Ecto neural progenitor cell (in vitro differentiated cells): Measurements from ENCODE around the gene IPO11.
"Not testable (repeated sequence)": the region's sequence is repeated elsewhere in the genome, so short reads cannot be mapped to it uniquely, and the experiment has no call there.

Source experiments
- DNase-seq: peaks from one replicate; pipeline ENCODE4 v3.0.0-alpha.2; 2018; ENCODE audit warnings: low spot score

The IPO11 gene

GRCh38 chr5:62649025-62649424 is 236.5 kb downstream of the IPO11 start:
- DNase-seq: no peak

- DNase-seq: no peak
Measured at GRCh38 chr5:62649476-62650113, 237.0 kb downstream of the IPO11 start.

- no peak for DNase-seq
Measured at GRCh38 chr5:62650197-62650596, 237.6 kb downstream of the IPO11 start.

GRCh38 chr5:62652225-62652624 is 239.7 kb downstream of the IPO11 start:
- no peak for DNase-seq

- no peak for DNase-seq
Measured at GRCh38 chr5:62653001-62653863, 240.7 kb downstream of the IPO11 start.

- DNase-seq: no peak
Measured at GRCh38 chr5:62653864-62654575, 241.5 kb downstream of the IPO11 start.

- not testable (repeated sequence) for DNase-seq
Measured at GRCh38 chr5:62657772-62658171, 245.2 kb downstream of the IPO11 start.

GRCh38 chr5:62661126-62661525 is 248.6 kb downstream of the IPO11 start:
- no peak for DNase-seq

GRCh38 chr5:62662521-62662920 is 250.0 kb downstream of the IPO11 start:
- no peak for DNase-seq

GRCh38 chr5:62671479-62671878 is 258.9 kb downstream of the IPO11 start:
- DNase-seq: no peak

- DNase-seq: not testable (repeated sequence)
Measured at GRCh38 chr5:62676596-62676995, 264.0 kb downstream of the IPO11 start.
